Measurements from ENCODE around the gene CNTN4.

- no peak for TF ChIP-seq SUZ12 (IDR thresholded peaks at IDR 0.05; ENCODE audit: extremely low read depth, insufficient read depth, insufficient read length)
- no peak for TF ChIP-seq ZNF274 (IDR thresholded peaks at IDR 0.05; ENCODE audit: low read depth, low read length)
- TF ChIP-seq YY1 (IDR thresholded peaks at IDR 0.05; ENCODE audit: insufficient read depth, insufficient read length), result no peak
These were observed 764.5 kb downstream of the CNTN4 start for GRCh38 chr3:2863127-2863526.
